GM18511 (cell line): Measurements from ENCODE around the gene RTP5.
A peak's percentile ranks its signal among the peaks of the same experiment; 100 is the strongest.

Source experiments
- ATAC-seq: cut with Tn5 transposase; IDR thresholded peaks from one replicate; pipeline ENCODE4 v1.9.1; 2021; ENCODE audit warnings: mild to moderate bottlenecking, moderate library complexity; ENCODE audit not compliant: unreplicated experiment

The RTP5 gene

DNA sequence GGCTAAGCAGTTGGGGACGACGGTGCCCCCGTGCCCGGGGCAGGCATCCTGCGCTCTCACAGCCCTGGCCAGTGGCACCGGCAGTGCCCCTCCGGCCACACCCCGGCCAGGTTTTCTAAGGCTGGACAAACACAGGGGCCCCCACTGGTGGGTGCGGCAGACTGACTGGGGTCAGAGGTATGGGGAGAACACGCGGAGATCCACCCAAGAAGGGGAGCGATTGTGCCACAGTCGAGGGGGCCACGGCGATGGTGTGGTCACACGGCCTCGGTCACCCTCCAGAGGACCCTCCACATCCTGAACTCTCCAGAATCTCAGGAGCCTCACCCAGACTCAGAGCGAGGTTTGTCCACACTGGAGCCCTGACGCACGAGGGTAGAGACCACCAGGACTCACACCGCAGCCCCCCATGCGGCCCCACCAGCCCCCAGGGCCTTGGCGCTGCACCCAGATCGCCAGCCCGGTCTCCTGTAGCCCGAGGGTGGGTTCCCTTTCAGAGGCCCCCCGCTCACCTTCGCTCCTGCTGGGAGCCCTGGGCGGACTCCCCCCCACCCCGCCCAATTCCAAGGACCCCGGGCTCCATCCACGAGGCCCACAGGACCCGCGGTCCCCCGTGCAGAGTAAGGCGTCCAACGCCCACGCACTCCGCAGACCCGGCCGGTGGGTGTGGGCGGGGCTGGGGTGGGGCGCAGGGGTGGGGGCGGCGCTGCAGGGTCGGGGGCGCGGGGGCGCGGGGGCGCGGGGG lies 26.0 kb upstream of the RTP5 start:
- ATAC-seq = peak; percentile 6

GRCh38 chr2:241844066-241844728 lies 25.3 kb upstream of the RTP5 start:
- ATAC-seq = peak; percentile 83

GRCh38 chr2:241844831-241845578 lies 24.5 kb upstream of the RTP5 start:
- no peak for ATAC-seq

DNA sequence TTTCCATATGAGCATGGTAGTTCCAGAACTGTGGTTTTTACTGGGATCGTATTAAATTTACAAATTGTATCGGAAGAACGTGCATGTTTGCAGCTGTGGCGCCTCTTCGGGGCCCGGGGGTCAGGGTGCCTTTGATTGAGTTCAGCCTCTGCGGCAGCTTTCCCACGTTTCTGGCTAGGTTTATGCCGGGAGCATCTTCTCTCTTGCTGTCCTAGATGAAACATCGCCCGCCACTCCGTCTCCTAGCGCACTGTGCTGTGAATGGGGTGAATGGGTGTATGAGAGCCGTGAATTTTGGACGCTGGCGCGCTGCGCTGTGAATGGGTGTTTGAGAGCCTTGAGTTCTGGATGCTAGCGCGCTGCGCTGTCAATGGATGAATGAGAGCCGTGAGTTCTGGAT lies 23.1 kb upstream of the RTP5 start:
- no peak for ATAC-seq

DNA sequence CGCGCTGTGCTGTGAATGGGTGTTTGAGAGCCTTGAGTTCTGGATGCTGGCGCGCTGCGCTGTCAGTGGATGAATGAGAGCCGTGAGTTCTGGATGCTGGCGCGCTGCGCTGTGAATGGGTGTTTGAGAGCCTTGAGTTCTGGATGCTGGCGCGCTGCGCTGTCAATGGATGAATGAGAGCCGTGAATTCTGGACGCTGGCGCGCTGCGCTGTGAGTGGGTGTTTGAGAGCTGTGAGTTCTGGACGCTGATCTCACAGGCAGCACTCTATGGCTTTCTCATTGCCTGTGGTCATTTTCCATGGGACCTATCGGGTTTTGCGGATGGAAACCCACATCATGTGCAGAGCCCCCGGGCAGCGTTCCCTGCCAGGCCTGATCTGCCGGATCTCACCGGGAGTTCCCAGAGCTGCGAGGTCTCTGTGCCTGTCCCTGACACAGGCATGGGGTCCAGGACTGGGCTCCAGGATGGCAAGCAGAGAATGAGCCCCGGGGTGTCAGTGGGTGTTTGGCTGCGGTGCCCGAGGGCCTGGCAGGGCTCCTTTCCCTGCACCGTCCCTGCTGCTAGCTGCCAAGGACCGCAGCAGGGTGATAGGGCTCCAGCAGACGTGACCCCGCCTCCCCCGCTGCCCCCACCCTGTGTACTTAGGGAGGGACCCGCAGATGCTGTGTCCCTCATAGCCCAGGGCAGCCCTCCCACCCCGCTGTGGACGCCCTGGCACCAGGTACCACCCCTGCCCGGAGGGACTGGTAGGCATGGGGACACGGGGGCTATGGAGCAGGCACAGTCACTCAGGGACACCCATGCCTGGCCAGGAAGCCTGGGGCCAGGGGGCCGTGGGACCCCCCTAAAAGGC lies 20.5 kb upstream of the RTP5 start:
- ATAC-seq = no peak

DNA sequence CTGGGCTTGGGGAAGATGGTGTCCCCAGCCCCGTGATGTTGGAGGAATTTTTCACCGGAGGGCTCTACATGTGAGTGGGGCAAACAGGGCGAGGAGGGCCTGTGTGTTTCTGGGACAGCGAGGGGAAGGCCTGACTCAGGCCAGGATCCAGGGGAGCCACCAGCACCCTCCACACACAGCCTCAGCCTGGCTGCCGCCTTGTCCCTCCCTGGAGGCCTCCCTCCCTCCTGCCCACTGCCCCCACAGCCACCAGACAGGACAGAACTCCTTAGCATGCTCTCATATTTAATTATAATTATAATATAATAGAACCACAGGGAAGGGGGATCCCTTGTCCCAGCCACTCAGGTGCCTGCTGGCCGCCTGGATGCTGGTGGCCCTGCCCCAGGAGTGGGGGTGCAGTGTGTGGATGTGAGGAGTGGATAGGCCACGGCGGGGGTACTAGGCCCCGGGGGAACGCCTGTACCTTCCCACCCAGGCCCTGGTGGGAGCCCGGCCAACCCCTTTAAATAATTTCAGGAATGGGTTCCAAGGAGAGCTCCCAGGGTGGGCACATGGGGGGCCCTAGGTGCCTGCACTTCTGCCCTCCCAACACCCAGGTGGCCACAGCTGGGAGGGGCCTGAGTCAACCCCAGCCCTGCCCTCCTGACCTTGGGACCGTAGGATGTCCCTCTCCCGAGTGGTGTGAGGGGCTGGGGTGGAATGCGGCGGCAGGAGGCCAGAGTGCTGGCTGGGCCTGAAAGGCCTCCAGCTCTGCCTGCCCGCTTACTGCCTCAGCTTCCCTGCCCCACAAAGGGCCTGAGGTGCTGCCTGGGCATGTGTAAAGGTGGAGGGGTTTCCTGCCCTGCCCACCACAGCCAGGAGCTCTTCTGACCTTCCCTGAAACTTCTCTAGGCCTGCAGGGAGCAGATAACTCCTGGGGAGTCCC lies 19.6 kb upstream of the RTP5 start:
- no peak for ATAC-seq

- no peak for ATAC-seq
Observed at GRCh38 chr2:241850544-241851324, 18.8 kb upstream of the RTP5 start.

DNA sequence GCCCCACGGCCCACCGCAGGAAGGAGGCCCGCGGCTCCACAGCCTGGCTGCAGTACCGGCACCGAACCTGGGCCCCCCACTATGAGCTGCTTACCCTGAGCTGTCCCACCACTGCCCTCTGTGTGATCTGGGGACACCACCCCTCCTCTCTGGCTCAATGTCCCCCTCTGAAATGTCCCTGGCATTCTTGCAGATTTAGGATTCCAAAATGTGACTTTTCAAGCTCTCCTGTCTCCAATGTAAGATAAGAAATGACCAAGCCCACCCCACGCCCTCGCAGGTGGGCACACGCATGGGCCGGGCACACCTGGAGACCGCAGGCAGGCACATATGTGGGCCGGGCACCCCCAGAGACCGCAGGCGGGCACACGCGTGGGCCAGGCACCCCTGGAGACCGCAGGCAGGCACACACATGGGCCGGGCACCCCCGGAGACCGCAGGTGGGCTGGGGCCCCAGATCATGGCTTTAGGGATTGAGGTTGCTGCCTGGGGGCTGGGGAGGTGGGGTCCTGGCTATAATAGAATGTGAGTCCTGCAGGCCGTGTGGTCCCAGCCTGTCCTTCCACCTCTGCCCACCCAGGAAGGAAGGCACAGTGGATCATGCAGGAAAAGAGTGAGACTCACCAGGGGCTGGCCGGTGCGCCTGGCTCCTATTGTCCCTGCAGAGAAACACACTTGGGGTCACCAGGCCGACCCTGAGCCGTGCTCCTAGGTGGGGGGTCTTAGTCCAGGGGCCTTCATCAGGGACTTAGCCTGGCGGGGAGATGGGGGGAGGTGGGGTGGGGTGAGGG lies 18.0 kb upstream of the RTP5 start:
- no peak for ATAC-seq

DNA sequence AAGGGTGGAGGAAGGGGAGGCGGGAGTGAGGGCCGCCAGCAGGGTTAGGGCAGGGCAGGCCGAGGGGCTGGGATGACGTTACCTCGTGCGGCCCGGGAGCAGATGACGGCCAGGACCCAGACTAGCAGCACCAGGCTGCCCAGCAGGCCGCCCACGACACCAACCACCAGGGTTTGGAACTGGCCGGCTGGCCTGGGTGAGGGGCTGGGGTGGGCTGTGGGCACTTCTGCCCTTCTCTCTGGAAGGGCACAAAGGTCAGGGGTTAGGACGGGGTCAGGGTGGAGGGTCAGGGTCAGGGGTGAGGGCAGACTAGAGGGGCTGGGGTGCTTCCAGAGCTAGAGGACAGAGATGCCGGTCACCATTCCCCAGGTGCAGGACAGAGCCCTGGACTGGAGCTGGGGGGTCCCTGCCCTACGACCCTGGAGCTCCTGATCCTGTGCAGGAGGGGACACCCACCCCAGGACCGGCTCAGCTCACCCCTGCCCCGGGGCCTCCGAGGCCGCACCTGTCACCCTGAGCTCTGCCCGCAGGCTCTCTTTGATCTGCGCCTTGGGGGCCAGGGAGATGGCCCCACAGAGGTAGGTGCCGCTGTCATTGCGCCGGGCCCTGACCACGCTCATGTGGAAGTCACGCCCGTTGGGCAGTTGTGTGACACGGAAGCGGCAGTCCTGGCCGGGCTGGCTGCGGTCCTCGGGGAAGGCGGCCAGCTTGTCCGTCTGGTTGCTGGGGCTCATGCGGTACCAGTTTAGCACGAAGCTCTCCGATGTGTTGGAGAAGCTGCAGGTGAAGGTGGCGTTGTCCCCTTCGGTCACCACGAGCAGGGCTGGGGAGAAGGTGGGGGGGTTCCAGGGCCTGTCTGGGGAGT lies 17.2 kb upstream of the RTP5 start:
- no peak for ATAC-seq

- ATAC-seq = no peak
Observed at GRCh38 chr2:241852981-241853631, 16.4 kb upstream of the RTP5 start.

DNA sequence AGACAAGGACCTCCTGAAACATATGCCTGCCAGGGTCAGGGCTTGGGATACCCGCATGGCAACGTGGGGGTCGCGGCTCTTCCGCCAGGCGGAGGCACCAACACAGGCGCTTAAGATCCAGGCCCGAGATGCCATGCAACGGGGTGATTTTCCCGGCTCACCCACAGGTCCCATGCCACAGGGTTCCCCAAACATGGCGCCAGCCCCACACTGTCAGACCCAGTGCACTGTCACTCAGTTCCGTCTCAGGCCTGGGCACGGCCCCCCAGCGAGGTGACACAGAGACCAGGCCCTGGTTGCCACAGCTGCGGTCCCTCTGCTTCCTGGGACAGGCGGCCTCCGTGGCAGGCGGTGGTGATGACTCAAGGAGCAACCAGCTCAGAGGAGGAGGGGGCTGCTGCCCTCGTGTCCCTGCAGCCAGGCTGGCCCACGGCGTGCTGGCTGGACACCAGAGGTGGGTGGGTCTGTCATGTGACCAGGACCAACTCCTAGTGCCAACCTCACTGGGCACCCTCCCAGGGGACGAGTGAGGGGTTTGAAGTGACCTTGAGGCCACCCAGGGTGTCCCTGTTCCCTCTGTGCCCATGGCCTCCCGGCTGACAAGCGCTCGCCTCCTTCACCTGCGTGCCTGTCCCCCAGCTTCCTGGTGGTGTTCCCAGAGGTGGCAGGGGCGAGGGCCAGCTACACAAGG lies 15.7 kb upstream of the RTP5 start:
- ATAC-seq = no peak

GRCh38 chr2:241854342-241855244 lies 14.9 kb upstream of the RTP5 start:
- ATAC-seq = no peak

DNA sequence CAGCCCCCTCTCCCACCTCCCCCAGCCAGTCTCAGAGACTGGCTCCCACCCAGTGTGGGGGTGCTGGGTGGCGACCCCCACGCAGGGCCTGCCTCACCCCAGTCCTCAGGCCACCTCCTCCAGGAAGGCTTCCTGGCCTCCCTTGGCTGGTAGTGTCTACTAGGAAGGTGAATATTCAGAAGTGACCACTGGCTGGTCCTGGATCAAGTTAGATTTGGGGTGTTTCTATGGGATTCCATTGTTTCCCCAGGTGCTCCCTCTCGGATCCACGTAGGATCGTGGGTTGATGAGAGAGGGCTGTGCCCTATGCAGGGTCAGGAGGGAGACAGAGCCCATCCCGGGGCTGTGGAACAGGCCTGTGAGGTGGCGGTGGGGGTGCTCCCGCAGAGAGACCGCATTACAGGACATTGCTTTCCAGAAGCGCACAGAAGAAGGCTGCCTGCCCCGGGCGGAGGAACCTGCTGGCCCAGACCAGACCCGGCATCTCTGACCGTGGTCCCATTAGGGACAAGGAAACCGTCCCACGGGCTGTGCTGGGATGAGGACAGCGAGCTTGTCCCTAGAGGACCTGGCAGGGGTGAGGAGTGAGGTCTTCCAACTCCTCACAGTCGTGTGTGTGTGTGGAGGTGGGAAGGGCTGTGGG lies 14.2 kb upstream of the RTP5 start:
- no peak for ATAC-seq

GRCh38 chr2:241855888-241856422 lies 13.6 kb upstream of the RTP5 start:
- ATAC-seq = no peak
